Measurements from ENCODE around the gene TTC39B.

DNA sequence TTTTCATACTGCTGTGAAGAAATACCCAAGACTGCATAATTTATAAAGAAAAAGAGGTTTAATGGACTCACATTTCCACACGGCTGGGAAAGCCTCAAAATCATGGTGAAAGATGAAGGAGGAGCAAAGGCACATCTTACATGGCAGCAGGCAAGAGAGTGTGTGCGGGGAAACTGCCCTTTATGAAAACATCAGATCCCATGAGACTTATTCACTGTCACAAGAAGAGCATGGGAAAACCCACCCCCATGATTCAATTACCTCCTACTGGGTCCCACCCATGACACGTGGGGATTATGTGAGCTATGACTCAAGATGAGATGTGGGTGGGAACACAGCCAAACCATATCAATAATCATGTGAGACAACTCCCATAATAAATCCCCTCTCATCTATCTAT, 8.7 kb downstream of the TTC39B start:
- TF ChIP-seq CTCF (IDR thresholded peaks at IDR 0.05) (no peak), POLR2A (IDR thresholded peaks at IDR 0.05) (no peak)
